ENCODE results near the gene KLK13. TPM values are rescaled to one million over a fixed set of nuclear protein-coding genes. Genes with fewer than 3 reads are reported as not detected.

KLK13 gene
- total RNA-seq, 1 donor from 2014 or later: not detected

DNA sequence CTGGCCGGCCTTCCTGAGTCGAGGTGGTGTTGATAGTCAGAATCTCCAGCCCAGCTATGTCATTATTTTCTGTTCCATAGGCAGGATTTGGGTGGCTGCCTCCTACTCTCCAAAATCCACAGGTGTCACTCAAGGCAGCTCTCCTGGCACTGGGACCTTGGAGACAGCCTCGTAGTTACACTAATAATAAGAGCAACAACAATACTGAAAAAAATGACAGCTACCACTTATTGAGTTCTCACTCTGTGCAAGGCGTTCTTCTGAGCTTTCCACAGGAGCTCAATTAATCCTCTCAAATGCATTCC lies 17.9 kb downstream of the KLK13 start:
- Histone ChIP-seq H3K9me3 (ENCODE audit: low read depth) (no peaks in the 10 kb centered on the region), H2AFZ (replicated peaks) (peak overlapping the region; percentile 55), H4K20me1 (ENCODE audit: low read depth) (no peaks in the 10 kb centered on the region), H3K4me3 (no peak overlapping the region), H3K9ac (no peak overlapping the region), H3K27ac (no peak overlapping the region), H3K27me3 (no peaks in the 10 kb centered on the region), H3F3A (ENCODE audit: low read depth) (peaks cover 15% of the 10 kb centered on the region), H3K36me3 (no peaks in the 10 kb centered on the region), H3K4me1 (peaks cover 10% of the 10 kb centered on the region), H3K79me2 (ENCODE audit: low read depth) (no peaks in the 10 kb centered on the region), H3K4me2 (peak overlapping the region; percentile 48)
- Mint-ChIP-seq H3K36me3 (no peaks in the 10 kb centered on the region), H3K27me3 (ENCODE audit: insufficient read depth, low read depth) (peaks cover 4% of the 10 kb centered on the region), H3K4me3 (no peak overlapping the region), H3K4me1 (peaks cover 11% of the 10 kb centered on the region), H3K27ac (peak overlapping the region; percentile 14), H3K9me3 (no peaks in the 10 kb centered on the region)
- TF ChIP-seq EZH2 (IDR thresholded peaks at IDR 0.05): no peak
- no peak for TF ChIP-seq EZH2phosphoT487 (IDR thresholded peaks at IDR 0.05)
- TF ChIP-seq CTCF (IDR thresholded peaks at IDR 0.05): no peak
- DNase-seq (ENCODE audit: low spot score): no peak

DNA sequence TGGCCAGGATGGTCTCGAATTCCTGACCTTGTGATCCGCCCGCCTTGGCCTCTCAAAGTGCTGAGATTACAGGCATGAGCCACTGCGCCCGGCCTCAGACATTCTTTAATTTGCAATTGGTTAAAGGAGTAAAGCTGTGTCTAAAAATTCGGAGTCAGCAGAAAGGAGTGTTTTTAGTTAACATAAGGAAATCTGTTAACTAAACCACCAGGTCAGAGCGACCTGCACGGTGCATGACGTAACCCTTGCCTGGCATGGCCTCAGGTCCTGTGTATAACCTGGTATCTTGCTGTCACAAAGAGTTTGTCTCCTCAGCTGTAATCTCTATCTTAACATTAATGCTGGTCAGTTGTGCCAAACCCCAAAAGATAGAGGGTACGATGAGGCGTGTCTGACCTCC lies 20.6 kb downstream of the KLK13 start:
- Histone ChIP-seq H3K4me3 (no peak overlapping the region), H3K4me1 (peaks cover 10% of the 10 kb centered on the region), H3K27ac (no peak overlapping the region), H3K36me3 (no peaks in the 10 kb centered on the region), H3K27me3 (no peaks in the 10 kb centered on the region), H3K9me3 (ENCODE audit: low read depth) (no peaks in the 10 kb centered on the region), H3F3A (ENCODE audit: low read depth) (peaks cover 15% of the 10 kb centered on the region), H3K79me2 (ENCODE audit: low read depth) (no peaks in the 10 kb centered on the region), H2AFZ (replicated peaks) (no peak overlapping the region), H4K20me1 (ENCODE audit: low read depth) (no peaks in the 10 kb centered on the region), H3K4me2 (no peak overlapping the region), H3K9ac (no peak overlapping the region)
- H3K9me3 Mint-ChIP-seq: no peaks in the 10 kb centered on the region
- H3K4me1 Mint-ChIP-seq: peaks cover 11% of the 10 kb centered on the region
- TF ChIP-seq CTCF (IDR thresholded peaks at IDR 0.05) (no peak), EZH2phosphoT487 (IDR thresholded peaks at IDR 0.05) (no peak), EZH2 (IDR thresholded peaks at IDR 0.05) (no peak)
- H3K4me3 Mint-ChIP-seq: no peak overlapping the region
- no peak overlapping the region for H3K27ac Mint-ChIP-seq
- H3K27me3 Mint-ChIP-seq (ENCODE audit: insufficient read depth, low read depth): peaks cover 4% of the 10 kb centered on the region
- DNase-seq (ENCODE audit: low spot score): no peak
- H3K36me3 Mint-ChIP-seq: no peaks in the 10 kb centered on the region

DNA sequence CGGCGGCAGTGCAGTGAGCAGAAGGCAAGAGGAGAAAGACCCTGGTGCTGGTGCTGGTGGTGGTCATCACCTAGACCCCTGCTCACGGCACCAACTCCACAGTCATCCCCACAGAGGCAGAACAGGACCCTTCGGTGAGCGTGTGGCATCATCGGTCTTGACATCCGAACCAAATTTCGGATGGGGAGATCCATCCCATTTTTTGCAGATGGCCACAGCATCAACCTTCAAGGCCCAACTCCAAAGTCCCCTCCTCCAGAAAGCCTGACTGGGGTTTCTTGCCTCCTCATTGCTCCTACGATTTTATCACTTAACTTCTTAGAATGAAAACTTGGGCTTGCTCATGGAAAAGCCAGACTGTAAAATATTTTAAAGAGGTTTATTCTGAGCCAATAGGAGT lies 21.4 kb downstream of the KLK13 start:
- Histone ChIP-seq H3K79me2 (ENCODE audit: low read depth) (no peaks in the 10 kb centered on the region), H3K36me3 (no peaks in the 10 kb centered on the region), H3K27me3 (no peaks in the 10 kb centered on the region), H3K4me3 (no peak overlapping the region), H3K9ac (no peak overlapping the region), H3K4me2 (no peak overlapping the region), H4K20me1 (ENCODE audit: low read depth) (no peaks in the 10 kb centered on the region), H3K4me1 (peaks cover 10% of the 10 kb centered on the region), H3K27ac (no peak overlapping the region), H2AFZ (replicated peaks) (no peak overlapping the region), H3F3A (ENCODE audit: low read depth) (peaks cover 15% of the 10 kb centered on the region), H3K9me3 (ENCODE audit: low read depth) (no peaks in the 10 kb centered on the region)
- Mint-ChIP-seq H3K9me3 (no peaks in the 10 kb centered on the region), H3K27ac (no peak overlapping the region), H3K36me3 (no peaks in the 10 kb centered on the region), H3K4me3 (no peak overlapping the region), H3K4me1 (peaks cover 11% of the 10 kb centered on the region), H3K27me3 (ENCODE audit: insufficient read depth, low read depth) (peaks cover 7% of the 10 kb centered on the region)
- no peak for TF ChIP-seq CTCF (IDR thresholded peaks at IDR 0.05)
- no peak for DNase-seq (ENCODE audit: low spot score)

DNA sequence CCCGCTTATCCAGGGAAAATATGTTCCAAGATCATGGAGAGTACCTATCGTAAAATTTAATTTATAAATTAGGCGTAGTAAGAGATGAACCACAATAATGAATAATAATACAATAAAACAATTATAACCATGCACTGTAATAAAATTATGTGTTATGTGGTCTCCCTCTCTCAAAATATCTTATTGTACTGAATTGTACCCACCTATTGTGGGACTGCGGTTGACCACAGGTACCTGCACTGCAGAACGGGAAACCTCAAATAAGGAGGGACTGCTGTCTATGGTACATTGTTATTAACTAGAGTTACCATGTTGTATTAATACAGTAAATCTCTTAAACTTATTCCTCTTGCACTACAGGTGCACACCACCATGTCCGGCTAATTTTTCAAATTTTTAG lies 24.7 kb downstream of the KLK13 start:
- Histone ChIP-seq H3K27ac (no peak overlapping the region), H3K4me3 (no peak overlapping the region), H4K20me1 (ENCODE audit: low read depth) (no peaks in the 10 kb centered on the region), H3K79me2 (ENCODE audit: low read depth) (no peaks in the 10 kb centered on the region), H2AFZ (replicated peaks) (no peak overlapping the region), H3K36me3 (no peaks in the 10 kb centered on the region), H3K4me2 (no peak overlapping the region), H3K27me3 (no peaks in the 10 kb centered on the region), H3K9me3 (ENCODE audit: low read depth) (no peaks in the 10 kb centered on the region), H3F3A (ENCODE audit: low read depth) (no peaks in the 10 kb centered on the region), H3K4me1 (peaks cover 6% of the 10 kb centered on the region), H3K9ac (no peak overlapping the region)
- Mint-ChIP-seq H3K4me1 (no peaks in the 10 kb centered on the region), H3K9me3 (no peaks in the 10 kb centered on the region), H3K27me3 (ENCODE audit: insufficient read depth, low read depth) (peaks cover 7% of the 10 kb centered on the region), H3K4me3 (no peak overlapping the region), H3K27ac (no peak overlapping the region), H3K36me3 (no peaks in the 10 kb centered on the region)
- DNase-seq (ENCODE audit: low spot score): no peak
- TF ChIP-seq EZH2phosphoT487 (IDR thresholded peaks at IDR 0.05) (no peak), EZH2 (IDR thresholded peaks at IDR 0.05) (no peak), CTCF (IDR thresholded peaks at IDR 0.05) (no peak)

All from neural progenitor cell (in vitro differentiated cells).